GM21717 (cell line): Measurements from ENCODE around the gene RRP15.

Experiments used
- ATAC-seq: cut with Tn5 transposase; IDR thresholded peaks from one replicate; pipeline ENCODE4 v1.9.1; 2021; ENCODE audit warnings: mild to moderate bottlenecking, moderate library complexity; ENCODE audit not compliant: unreplicated experiment

Gene RRP15

GRCh38 chr1:218382261-218382660 is 97.2 kb downstream of the RRP15 start:
- no peak for ATAC-seq

- ATAC-seq, result no peak
Measured at GRCh38 chr1:218383051-218383450, 98.0 kb downstream of the RRP15 start.

GRCh38 chr1:218383681-218384080 is 98.6 kb downstream of the RRP15 start:
- ATAC-seq, result no peak

GRCh38 chr1:218384581-218384993 is 99.5 kb downstream of the RRP15 start:
- ATAC-seq, result no peak
